ENCODE measurements around the gene PTPRG.

DNA sequence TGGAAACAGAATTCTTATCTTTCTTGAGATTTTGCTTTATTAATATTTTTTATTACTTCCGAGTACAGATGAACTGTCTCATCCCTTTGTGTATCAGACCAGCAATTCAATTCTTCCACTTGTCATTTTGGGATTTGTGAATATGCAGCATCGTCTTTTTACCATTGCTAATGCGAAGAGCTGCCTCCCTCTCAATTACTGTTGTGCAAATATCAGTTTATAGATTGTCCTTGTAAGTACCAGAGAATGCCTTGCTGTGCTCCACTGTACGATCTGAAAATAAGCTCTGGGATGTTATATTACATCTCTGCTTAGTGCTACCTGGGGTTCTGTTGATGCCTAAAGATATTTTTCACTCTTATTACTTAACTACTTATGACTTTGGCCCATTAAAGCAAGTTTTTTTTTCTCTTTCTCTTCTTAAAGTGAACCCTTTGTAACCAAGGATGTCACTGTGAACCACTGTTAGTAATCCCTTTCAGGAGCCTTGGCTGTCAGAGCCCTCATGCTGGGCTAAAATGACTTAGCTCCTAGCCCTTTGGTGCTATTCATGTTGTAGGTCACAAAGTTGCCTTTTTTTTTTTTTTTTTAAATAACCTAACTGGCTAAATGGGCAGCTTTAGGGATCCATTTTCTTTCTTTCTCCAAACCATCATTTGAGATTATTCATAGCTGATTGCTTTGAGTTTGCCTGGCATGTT, 429.1 kb downstream of the PTPRG start:
- TF ChIP-seq, protein P1, sequence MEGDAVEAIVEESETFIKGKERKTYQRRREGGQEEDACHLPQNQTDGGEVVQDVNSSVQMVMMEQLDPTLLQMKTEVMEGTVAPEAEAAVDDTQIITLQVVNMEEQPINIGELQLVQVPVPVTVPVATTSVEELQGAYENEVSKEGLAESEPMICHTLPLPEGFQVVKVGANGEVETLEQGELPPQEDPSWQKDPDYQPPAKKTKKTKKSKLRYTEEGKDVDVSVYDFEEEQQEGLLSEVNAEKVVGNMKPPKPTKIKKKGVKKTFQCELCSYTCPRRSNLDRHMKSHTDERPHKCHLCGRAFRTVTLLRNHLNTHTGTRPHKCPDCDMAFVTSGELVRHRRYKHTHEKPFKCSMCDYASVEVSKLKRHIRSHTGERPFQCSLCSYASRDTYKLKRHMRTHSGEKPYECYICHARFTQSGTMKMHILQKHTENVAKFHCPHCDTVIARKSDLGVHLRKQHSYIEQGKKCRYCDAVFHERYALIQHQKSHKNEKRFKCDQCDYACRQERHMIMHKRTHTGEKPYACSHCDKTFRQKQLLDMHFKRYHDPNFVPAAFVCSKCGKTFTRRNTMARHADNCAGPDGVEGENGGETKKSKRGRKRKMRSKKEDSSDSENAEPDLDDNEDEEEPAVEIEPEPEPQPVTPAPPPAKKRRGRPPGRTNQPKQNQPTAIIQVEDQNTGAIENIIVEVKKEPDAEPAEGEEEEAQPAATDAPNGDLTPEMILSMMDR (IDR thresholded peaks at IDR 0.05), result no peak
- no peak for TF ChIP-seq POLR2A (IDR thresholded peaks at IDR 0.05)
